ACC112 (cell line): ENCODE data around the gene AFTPH.
A peak's percentile ranks its signal among the peaks of the same experiment; 100 is the strongest.

Experiments used
- H2AFZ ChIP-seq: fragments of 200-600 bp; sonication (generic); one replicate; pipeline ENCODE4 v1.6.0; 2017; ENCODE audit warnings: antibody characterized with exemption, low read length; ENCODE audit not compliant: unreplicated experiment
- H3K27ac ChIP-seq: fragments of 200-600 bp; sonication (generic); 2 replicates; pipeline ENCODE4 v1.5.1; 2014; ENCODE audit warnings: low read depth, mild to moderate bottlenecking, antibody characterized with exemption, low read length, moderate library complexity
- H3K27me3 ChIP-seq: fragments of 200-600 bp; sonication (generic); 2 replicates; pipeline ENCODE4 v1.6.1; 2014; ENCODE audit warnings: mild to moderate bottlenecking, antibody characterized with exemption, low read length, moderate library complexity, mixed read lengths; ENCODE audit not compliant: insufficient read depth
- H3K36me3 ChIP-seq: fragments of 200-600 bp; sonication (generic); 2 replicates; pipeline ENCODE4 v1.6.1; 2016; ENCODE audit warnings: mild to moderate bottlenecking, antibody characterized with exemption, low read length, moderate library complexity, mixed read lengths; ENCODE audit not compliant: insufficient read depth
- H3K4me1 ChIP-seq: fragments of 200-600 bp; sonication (generic); one replicate; pipeline ENCODE4 v1.6.1; 2016; ENCODE audit warnings: low read length, mixed read lengths; ENCODE audit not compliant: insufficient read depth, unreplicated experiment, control insufficient read depth
- H3K4me3 ChIP-seq: fragments of 200-600 bp; sonication (generic); 2 replicates; pipeline ENCODE4 v1.5.1; 2014; ENCODE audit warnings: mild to moderate bottlenecking, low read depth, low read length
- H3K79me2 ChIP-seq: fragments of 200-600 bp; sonication (generic); one replicate; pipeline ENCODE4 v1.6.0; 2016; ENCODE audit warnings: low read length; ENCODE audit not compliant: control insufficient read depth, unreplicated experiment, insufficient read depth

Gene AFTPH

DNA sequence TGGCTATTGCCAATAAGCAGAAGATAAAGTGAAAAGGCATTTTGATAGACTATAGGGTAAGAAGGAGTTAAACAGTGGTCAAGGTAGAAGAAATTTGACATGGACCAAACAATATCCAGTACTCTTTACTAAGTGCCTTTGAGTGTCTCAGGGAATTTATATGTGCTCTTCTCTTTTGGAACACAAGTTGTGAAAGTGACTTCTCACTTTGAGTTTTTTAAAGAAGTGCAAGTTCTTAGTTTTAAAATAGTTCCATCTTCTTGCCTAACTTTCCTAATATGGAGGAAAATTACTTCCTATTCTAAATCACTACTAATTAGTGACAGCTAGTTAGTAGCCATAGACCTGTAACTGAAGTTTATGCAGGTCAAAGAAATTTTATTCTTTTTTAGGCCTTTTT lies 63.4 kb downstream of the AFTPH start:
- Histone ChIP-seq H3K27ac (no peak overlapping the region), H3K36me3 (no peaks in the 10 kb centered on the region), H3K4me3 (no peak overlapping the region), H2AFZ (no peak overlapping the region), H3K27me3 (no peaks in the 10 kb centered on the region), H3K4me1 (peaks cover 3% of the 10 kb centered on the region), H3K79me2 (no peaks in the 10 kb centered on the region)

DNA sequence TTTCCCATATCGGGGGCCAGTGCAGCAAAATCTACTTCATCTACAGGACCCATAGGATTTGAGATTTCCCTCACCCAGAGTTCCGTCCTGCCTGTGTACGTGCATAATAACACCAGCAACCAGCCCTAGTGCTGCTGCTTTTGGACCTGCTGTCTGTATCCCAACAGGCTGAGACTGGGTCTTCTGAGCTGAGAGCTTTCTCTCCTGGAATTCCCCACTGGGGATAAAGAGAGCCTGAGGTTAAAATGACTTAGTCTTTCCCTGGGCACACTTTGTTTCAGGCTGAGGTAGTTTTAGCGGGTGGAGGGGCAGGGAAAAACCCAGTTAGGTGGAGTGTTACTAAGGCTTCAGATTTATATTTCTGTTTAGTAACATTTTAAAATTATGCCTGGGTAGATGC lies 67.1 kb downstream of the AFTPH start:
- Histone ChIP-seq H3K27ac (no peak overlapping the region), H3K36me3 (no peaks in the 10 kb centered on the region), H2AFZ (no peak overlapping the region), H3K4me1 (peaks cover 25% of the 10 kb centered on the region), H3K79me2 (no peaks in the 10 kb centered on the region), H3K27me3 (no peaks in the 10 kb centered on the region), H3K4me3 (no peak overlapping the region)

DNA sequence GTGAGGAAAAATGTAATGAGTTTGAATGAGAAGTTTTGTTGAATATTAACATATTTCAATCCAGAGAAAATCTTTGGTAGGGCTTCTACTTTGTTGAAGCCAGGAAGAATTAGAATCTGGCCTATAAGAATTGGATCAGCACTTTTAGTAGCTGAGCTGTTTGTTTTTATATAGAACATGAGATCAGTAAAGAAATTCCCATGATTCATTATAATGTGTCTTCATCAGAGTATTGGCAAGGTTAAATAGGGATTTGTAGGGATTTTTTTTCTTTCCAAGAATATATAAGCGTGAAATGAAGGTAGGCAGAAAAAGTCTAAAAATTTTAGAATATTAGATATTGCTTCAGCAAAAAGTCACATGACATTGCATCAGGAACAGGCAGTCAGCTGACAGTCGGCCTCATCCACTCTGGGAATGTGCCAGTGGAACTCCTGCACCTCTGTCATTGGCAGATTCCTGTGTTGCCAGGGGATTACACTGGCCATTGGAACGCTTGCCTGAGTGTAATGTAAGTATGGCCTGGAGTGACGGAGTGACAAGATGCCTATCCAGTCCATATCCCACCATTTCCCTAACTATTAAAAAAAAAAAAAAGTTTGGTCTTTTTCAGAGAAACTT lies 69.0 kb downstream of the AFTPH start:
- no peak overlapping the region for H3K4me3 ChIP-seq
- no peaks in the 10 kb centered on the region for H3K79me2 ChIP-seq
- no peak overlapping the region for H2AFZ ChIP-seq
- H3K36me3 ChIP-seq: no peaks in the 10 kb centered on the region
- H3K27ac ChIP-seq: no peak overlapping the region
- no peaks in the 10 kb centered on the region for H3K27me3 ChIP-seq
- H3K4me1 ChIP-seq: peaks cover 22% of the 10 kb centered on the region

DNA sequence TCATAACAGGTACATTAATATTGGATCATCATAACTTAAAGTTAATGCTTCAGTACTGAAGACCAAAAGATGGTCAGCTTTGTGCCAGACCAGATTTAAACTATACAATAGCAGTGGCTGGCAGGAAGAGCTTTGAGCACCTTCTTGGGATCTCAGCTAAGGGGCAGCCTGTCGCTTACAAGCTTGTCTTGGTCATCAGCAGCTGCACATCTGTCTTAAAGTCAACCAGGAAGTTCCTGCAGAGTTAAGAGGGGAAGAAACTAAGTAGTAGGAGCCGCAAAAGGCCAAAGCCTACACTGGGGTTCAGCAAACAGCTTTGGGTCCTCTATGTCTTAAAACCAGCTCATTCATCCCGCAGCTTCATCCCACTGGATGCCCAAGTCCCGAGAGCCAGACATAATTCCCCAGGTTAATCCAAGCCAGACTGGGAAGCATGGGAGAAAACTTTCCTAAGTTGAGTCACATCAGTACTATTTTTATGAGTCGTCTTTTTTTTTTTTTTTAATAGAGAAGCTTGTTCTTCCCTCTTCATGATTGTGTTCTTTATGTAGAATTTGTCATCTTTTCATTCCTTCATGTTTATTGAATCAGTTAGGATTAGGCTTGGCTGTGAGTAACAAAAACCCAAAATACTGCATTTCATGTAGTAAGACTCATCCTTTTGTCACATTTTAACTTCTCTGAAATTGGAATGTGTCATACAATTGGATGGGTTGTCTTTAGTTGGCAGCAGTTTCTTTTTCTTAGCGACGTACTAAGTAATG lies 70.3 kb downstream of the AFTPH start:
- H3K79me2 ChIP-seq: no peaks in the 10 kb centered on the region
- H3K27ac ChIP-seq: peak overlapping the region; percentile 40; the same call in 1 of the 2 replicates
- H3K4me3 ChIP-seq: no peak overlapping the region
- no peak overlapping the region for H2AFZ ChIP-seq
- H3K27me3 ChIP-seq: peaks cover 2% of the 10 kb centered on the region; the same call in 1 of the 2 replicates
- H3K4me1 ChIP-seq: peaks cover 22% of the 10 kb centered on the region
- no peaks in the 10 kb centered on the region for H3K36me3 ChIP-seq

DNA sequence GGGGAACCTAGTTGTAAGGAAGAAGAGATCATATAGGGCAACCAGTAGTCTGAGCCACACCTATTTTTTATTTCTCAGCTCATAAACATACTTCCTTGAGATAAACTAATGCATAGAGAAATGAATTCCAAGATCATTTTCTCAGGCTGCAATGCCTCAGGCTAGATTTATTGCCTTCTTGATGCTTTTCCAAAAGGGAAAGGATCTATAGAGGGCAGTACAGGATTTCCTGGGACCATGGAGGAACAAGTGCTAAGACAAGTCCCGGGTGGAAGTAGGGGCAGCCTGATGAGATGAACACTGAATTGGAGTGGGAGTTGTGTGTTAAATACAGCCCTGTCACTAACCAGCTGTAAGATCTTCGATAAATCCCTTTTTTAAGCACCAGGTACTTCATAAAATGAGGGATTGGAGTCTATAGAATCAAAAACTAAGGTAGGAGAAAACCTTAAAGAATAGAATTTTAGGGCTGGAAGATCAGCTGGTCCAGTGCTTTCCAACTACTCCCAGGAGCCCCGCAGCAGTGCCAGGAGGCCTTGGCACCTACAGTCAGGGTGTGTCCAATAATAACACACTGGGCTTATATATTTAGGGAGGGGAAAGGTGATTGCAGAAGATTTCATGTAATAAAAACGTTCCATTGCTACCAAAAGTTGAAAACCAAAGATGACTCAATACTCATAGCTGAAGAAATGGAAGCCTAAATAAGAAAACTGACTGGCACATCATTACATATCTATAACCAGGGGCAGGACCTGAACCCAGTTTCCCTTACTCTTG lies 71.5 kb downstream of the AFTPH start:
- H3K36me3 ChIP-seq: no peaks in the 10 kb centered on the region
- peaks cover 22% of the 10 kb centered on the region for H3K4me1 ChIP-seq
- peaks cover 4% of the 10 kb centered on the region; the same call in 1 of the 2 replicates for H3K27me3 ChIP-seq
- H3K27ac ChIP-seq: peak overlapping the region; percentile 27; the same call in 1 of the 2 replicates
- no peak overlapping the region for H2AFZ ChIP-seq
- no peak overlapping the region for H3K4me3 ChIP-seq
- no peaks in the 10 kb centered on the region for H3K79me2 ChIP-seq

DNA sequence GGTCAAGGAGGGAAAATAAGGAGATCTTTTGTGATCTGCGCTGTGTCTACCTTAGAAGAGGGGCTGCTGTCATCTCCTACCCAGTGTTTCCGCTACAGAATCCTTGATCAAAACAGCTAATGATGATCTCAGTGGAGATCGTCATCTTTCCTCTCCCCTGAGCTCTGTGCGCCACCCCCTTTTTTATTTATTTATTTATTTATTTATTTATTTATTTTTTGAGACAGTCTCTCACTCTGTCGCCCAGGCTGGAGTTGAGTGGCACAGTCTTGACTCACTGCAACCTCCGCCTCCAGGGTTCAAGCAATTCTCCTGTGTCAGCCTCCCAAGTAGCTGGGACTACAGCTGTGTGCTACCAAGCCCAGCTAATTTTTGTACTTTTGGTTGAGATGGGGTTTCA lies 74.1 kb downstream of the AFTPH start:
- H3K36me3 ChIP-seq: no peaks in the 10 kb centered on the region
- H3K79me2 ChIP-seq: no peaks in the 10 kb centered on the region
- H2AFZ ChIP-seq: no peak overlapping the region
- peaks cover 22% of the 10 kb centered on the region for H3K4me1 ChIP-seq
- H3K27me3 ChIP-seq: peaks cover 4% of the 10 kb centered on the region; the same call in 1 of the 2 replicates
- no peak overlapping the region for H3K27ac ChIP-seq
- no peak overlapping the region for H3K4me3 ChIP-seq

DNA sequence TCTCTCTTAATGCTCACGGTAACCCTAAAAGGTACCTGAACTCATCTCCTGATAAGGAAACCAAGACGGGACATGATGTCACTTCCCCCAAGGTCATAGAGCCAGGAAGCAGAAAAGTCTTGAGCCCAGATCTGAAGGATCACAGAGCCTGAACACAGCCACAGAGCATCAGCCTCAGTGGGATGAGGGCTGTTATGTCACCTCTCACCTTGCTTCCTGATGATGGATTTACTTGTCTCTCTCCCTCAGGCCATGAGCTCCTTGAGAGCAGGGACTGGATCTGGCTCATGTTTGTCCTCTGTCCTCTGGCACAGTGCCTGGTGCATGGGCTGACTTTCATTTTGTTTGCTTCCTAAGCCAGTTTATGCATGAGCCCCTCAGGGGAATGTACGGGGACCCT lies 75.3 kb downstream of the AFTPH start:
- no peaks in the 10 kb centered on the region for H3K79me2 ChIP-seq
- H3K27me3 ChIP-seq: peaks cover 4% of the 10 kb centered on the region; the same call in 1 of the 2 replicates
- H3K36me3 ChIP-seq: no peaks in the 10 kb centered on the region
- peaks cover 12% of the 10 kb centered on the region for H3K4me1 ChIP-seq
- no peak overlapping the region for H3K4me3 ChIP-seq
- H3K27ac ChIP-seq: no peak overlapping the region
- H2AFZ ChIP-seq: no peak overlapping the region

DNA sequence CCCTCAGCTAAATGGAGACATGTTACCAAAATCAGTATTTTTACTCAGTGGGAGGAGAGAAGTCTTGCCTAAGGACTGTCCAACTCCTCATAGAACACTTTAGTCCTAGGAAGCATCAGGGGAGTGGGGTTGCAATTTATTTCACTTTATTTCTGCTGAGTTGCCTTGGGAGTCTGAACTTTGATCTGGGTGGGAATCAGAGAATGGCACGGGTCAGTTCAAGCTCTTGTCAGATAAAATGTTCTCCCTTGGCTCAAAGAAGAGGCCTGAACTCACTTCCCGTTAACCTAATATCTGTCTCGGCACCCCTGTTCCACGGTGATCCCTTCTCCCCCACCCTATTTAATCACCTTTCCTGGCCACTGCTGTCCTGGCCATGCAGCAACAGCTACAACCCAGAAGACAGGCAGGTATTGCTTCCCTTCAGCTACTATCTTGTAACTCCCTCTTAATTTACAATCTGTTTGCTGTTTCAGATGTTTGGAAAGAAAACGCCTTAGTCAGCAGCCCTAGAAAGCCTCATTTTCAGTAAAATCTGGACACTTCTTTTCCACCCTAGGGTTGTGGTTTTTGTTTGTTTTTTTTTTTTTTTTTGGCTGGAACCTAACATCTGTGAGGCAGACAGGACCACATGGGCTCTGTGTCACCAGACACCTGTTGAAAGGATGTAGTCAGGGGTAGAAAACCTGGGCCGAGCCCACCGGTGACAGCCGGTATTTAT lies 77.1 kb downstream of the AFTPH start:
- Histone ChIP-seq H3K27ac (no peak overlapping the region), H3K36me3 (no peaks in the 10 kb centered on the region), H3K4me1 (no peaks in the 10 kb centered on the region), H2AFZ (no peak overlapping the region), H3K79me2 (no peaks in the 10 kb centered on the region), H3K4me3 (no peak overlapping the region), H3K27me3 (peaks cover 4% of the 10 kb centered on the region; the same call in 1 of the 2 replicates)

DNA sequence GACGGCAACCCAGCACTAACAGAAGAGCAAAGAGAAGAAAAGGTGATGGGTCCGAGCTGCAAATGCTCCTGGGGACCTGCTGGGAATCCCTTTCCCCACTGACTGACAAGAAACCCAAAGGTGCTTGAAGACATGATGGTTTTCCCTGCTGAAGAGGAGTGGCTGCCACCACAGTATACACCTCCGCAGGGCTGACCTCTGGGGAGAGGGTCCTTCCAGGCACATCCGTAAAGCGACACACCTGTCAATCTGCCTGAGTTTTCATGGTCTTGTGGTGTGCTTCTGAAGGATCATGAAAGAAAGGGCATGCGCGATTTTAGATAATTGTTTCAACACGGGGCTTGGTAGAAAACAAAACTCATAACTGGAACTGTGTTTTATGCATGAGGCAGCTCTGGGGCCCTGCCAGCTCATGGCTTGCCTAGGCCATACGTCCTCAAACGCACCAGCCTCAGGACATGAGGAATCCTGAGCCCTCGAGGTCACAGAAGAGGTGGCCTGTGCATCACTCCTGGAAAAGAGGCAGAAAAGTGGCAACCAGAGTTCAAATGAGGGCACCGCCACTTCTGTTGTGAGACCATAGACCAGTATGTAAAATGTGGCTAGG lies 77.8 kb downstream of the AFTPH start:
- Histone ChIP-seq H3K36me3 (no peaks in the 10 kb centered on the region), H2AFZ (no peak overlapping the region), H3K27ac (no peak overlapping the region), H3K4me3 (no peak overlapping the region), H3K79me2 (no peaks in the 10 kb centered on the region), H3K27me3 (peaks cover 4% of the 10 kb centered on the region; the same call in 1 of the 2 replicates), H3K4me1 (no peaks in the 10 kb centered on the region)

DNA sequence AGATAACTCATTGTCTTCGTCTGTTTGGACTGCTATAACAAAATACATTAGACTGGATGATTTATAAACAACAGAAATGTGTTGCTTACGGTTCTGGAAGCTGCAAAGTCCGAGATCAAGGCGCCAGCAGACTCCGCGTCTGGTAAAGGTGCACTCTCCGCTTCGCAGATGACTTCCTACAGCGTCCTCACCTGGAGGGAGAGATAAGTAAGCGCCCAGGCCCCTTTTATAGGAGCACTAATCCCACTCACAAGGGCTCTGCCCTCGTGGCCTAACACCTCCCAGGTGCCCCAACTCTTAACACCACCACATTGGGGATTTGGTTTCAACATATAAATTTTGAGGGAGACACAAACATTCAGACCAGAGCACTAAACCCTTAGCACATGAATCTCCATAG lies 78.3 kb downstream of the AFTPH start:
- no peaks in the 10 kb centered on the region for H3K36me3 ChIP-seq
- H2AFZ ChIP-seq: no peak overlapping the region
- no peak overlapping the region for H3K27ac ChIP-seq
- peaks cover 4% of the 10 kb centered on the region; the same call in 1 of the 2 replicates for H3K27me3 ChIP-seq
- H3K4me3 ChIP-seq: no peak overlapping the region
- H3K79me2 ChIP-seq: no peaks in the 10 kb centered on the region
- H3K4me1 ChIP-seq: no peaks in the 10 kb centered on the region
